GM23338 (cell line): ENCODE data around the gene OXT. TPM values are rescaled to one million over a fixed set of nuclear protein-coding genes. Genes with fewer than 3 reads are reported as not detected.

Experiments
- ATAC-seq: fragments of 200-7000 bp; cut with Tn5 transposase; 3 replicates; pipeline ENCODE4 v1.9.1; 2020
- DNase-seq: peaks from one replicate; pipeline ENCODE4 v3.0.0-alpha.2; 2015; ENCODE audit warnings: low spot score
- H2AFZ ChIP-seq: fragments of 200-600 bp; sonication (generic); 2 replicates; pipeline ENCODE4 v1.8.0; 2016; ENCODE audit warnings: antibody characterized with exemption, mild to moderate bottlenecking, moderate library complexity
- H3F3A ChIP-seq: fragments of 200-600 bp; sonication (generic); replicated peaks from 2 replicates; pipeline ENCODE4 v1.8.0; 2017; ENCODE audit warnings: antibody characterized with exemption, mixed run types, low read depth
- H3K27ac ChIP-seq: fragments of 200-600 bp; sonication (generic); 2 replicates; pipeline ENCODE4 v1.6.1; 2016; ENCODE audit warnings: low read depth
- H3K27me3 ChIP-seq: fragments of 200-600 bp; sonication (generic); 2 replicates; pipeline ENCODE4 v1.8.0; 2016; ENCODE audit warnings: mild to moderate bottlenecking, mixed run types, moderate library complexity; ENCODE audit not compliant: insufficient read depth
- H3K36me3 ChIP-seq: fragments of 200-600 bp; sonication (generic); 2 replicates; pipeline ENCODE4 v1.8.0; 2016; ENCODE audit warnings: mild to moderate bottlenecking; ENCODE audit not compliant: insufficient read depth
- H3K4me1 ChIP-seq: fragments of 200-600 bp; sonication (generic); 2 replicates; pipeline ENCODE4 v1.8.0; 2016; ENCODE audit warnings: mild to moderate bottlenecking, moderate library complexity; ENCODE audit not compliant: insufficient read depth
- H3K4me2 ChIP-seq: fragments of 200-600 bp; sonication (generic); 2 replicates; pipeline ENCODE4 v1.7.1; 2017; ENCODE audit warnings: mixed run types
- H3K4me3 ChIP-seq: fragments of 200-600 bp; sonication (generic); 2 replicates; pipeline ENCODE4 v1.6.1; 2016; ENCODE audit warnings: mixed run types
- H3K79me2 ChIP-seq: fragments of 200-600 bp; sonication (generic); replicated peaks from 2 replicates; pipeline ENCODE4 v1.8.0; 2017; ENCODE audit warnings: mild to moderate bottlenecking; ENCODE audit not compliant: insufficient read depth
- H3K9me2 ChIP-seq: fragments of 200-600 bp; sonication (generic); 2 replicates; pipeline ENCODE4 v1.8.0; 2017; ENCODE audit not compliant: insufficient read depth
- H4K20me1 ChIP-seq: fragments of 200-600 bp; sonication (generic); replicated peaks from 2 replicates; pipeline ENCODE4 v1.8.0; 2017; ENCODE audit warnings: mild to moderate bottlenecking; ENCODE audit not compliant: insufficient read depth
- H3K27ac Mint-ChIP-seq: 2 replicates; pipeline ENCODE4 v1.8.0; 2020; ENCODE audit warnings: inconsistent platforms, mild to moderate bottlenecking, moderate library complexity, mixed read lengths
- H3K27me3 Mint-ChIP-seq: 3 replicates; pipeline ENCODE4 v1.8.0; 2022; ENCODE audit warnings: low read depth, mild to moderate bottlenecking, moderate library complexity, mixed read lengths, inconsistent platforms; ENCODE audit not compliant: insufficient read depth, poor library complexity
- H3K36me3 Mint-ChIP-seq: 3 replicates; pipeline ENCODE4 v1.8.0; 2021; ENCODE audit warnings: low read depth, mild to moderate bottlenecking, inconsistent platforms, moderate library complexity, mixed read lengths
- H3K4me1 Mint-ChIP-seq: 3 replicates; pipeline ENCODE4 v1.8.0; 2020; ENCODE audit warnings: mild to moderate bottlenecking, inconsistent platforms, mixed read lengths
- H3K4me3 Mint-ChIP-seq: 3 replicates; pipeline ENCODE4 v1.8.0; 2021; ENCODE audit warnings: moderate library complexity, mild to moderate bottlenecking, inconsistent platforms, mixed read lengths
- H3K9me3 Mint-ChIP-seq: 3 replicates; pipeline ENCODE4 v1.8.0; 2020; ENCODE audit warnings: moderate library complexity, mild to moderate bottlenecking, inconsistent platforms, mixed read lengths
- CREB1 ChIP-seq: fragments of 250-450 bp; sonication (Bioruptor Pico); IDR thresholded peaks from 2 replicates; pipeline ENCODE4 v1.5.0; 2020; ENCODE audit warnings: low read depth, mild to moderate bottlenecking, moderate library complexity
- EZH2 ChIP-seq: fragments of 200-600 bp; sonication (generic); IDR thresholded peaks from one replicate; pipeline ENCODE4 v1.8.0; 2017; ENCODE audit warnings: antibody characterized with exemption, mild to moderate bottlenecking, low read depth; ENCODE audit not compliant: unreplicated experiment
- EZH2phosphoT487 ChIP-seq: fragments of 200-600 bp; sonication (generic); IDR thresholded peaks from one replicate; pipeline ENCODE4 v1.8.1; 2018; ENCODE audit warnings: antibody characterized with exemption; ENCODE audit not compliant: unreplicated experiment
- JUNB ChIP-seq: IDR thresholded peaks from one replicate; pipeline ENCODE4 v1.6.1; 2016; ENCODE audit warnings: antibody characterized with exemption; ENCODE audit not compliant: unreplicated experiment
- NANOG ChIP-seq: IDR thresholded peaks from 2 replicates; pipeline ENCODE4 v1.6.1; 2016; ENCODE audit warnings: antibody characterized with exemption, borderline replicate concordance
- STAT1 ChIP-seq: IDR thresholded peaks from one replicate; pipeline ENCODE4 v1.6.1; 2016; ENCODE audit warnings: antibody characterized with exemption; ENCODE audit not compliant: unreplicated experiment
- ZNF114 ChIP-seq: fragments of 250-450 bp; sonication (Bioruptor Pico); IDR thresholded peaks from 2 replicates; pipeline ENCODE4 v1.5.0; 2020; ENCODE audit warnings: mild to moderate bottlenecking, moderate library complexity
- ZNF331 ChIP-seq: fragments of 250-450 bp; sonication (Bioruptor Pico); IDR thresholded peaks from 2 replicates; pipeline ENCODE4 v1.5.0; 2020; ENCODE audit warnings: low read depth, mild to moderate bottlenecking, moderate library complexity
- polyA plus RNA-seq: library from polyadenylated mRNA; unstranded; fragments of >200 nt; fragmentation: Nextera tagmentation; extraction: Ambion mirVana; gene quantifications from 2 replicates; pipeline ENCODE4 v1.2.1, GENCODE V29; 2016
- total RNA-seq: library from RNA; depleted of rRNA; stranded (reverse); fragments of >200 nt; shearing (Covaris generic); gene quantifications from 2 replicates; pipeline ENCODE4 v1.2.3, GENCODE V29; 2014
- TF ChIP-seq, protein P1 (sequence below): IDR thresholded peaks from one replicate; pipeline ENCODE4 v1.6.1; 2018; ENCODE audit warnings: antibody characterized with exemption; ENCODE audit not compliant: unreplicated experiment

Gene OXT
- total and polyA plus RNA-seq, 2 experiments from 2014 or later, result 1.5 TPM; not detected in 1

- TF ChIP-seq EZH2 (no peak), EZH2phosphoT487 (no peak), ZNF114 (CRISPR knock-in tag) (no peak)
Observed at GRCh38 chr20:3038454-3038853, 33.0 kb upstream of the OXT start (continued).

- Histone ChIP-seq H3K4me2 (no peak overlapping the region), H3K4me3 (no peak overlapping the region), H2AFZ (no peak overlapping the region), H3K79me2 (no peaks in the 10 kb centered on the region), H3K27me3 (no peaks in the 10 kb centered on the region), H3K36me3 (peaks cover 3% of the 10 kb centered on the region; the same call in 1 of the 2 replicates), H4K20me1 (0 out of 2 replicates have a peak, but pooled peaks cover 3% of the 10 kb centered on the region), H3K27ac (no peak overlapping the region), H3F3A (no peaks in the 10 kb centered on the region), H3K9me2 (peaks cover 4% of the 10 kb centered on the region; the same call in 1 of the 2 replicates), H3K4me1 (peaks cover 17% of the 10 kb centered on the region)
- Mint-ChIP-seq H3K4me3 (no peak overlapping the region), H3K9me3 (no peaks in the 10 kb centered on the region; the same call in 2 of the 3 replicates), H3K4me1 (peaks cover 14% of the 10 kb centered on the region), H3K27ac (no peak overlapping the region), H3K36me3 (peaks cover 51% of the 10 kb centered on the region), H3K27me3 (peaks cover 16% of the 10 kb centered on the region)
- DNase-seq, result no peak
- TF ChIP-seq, protein P1, sequence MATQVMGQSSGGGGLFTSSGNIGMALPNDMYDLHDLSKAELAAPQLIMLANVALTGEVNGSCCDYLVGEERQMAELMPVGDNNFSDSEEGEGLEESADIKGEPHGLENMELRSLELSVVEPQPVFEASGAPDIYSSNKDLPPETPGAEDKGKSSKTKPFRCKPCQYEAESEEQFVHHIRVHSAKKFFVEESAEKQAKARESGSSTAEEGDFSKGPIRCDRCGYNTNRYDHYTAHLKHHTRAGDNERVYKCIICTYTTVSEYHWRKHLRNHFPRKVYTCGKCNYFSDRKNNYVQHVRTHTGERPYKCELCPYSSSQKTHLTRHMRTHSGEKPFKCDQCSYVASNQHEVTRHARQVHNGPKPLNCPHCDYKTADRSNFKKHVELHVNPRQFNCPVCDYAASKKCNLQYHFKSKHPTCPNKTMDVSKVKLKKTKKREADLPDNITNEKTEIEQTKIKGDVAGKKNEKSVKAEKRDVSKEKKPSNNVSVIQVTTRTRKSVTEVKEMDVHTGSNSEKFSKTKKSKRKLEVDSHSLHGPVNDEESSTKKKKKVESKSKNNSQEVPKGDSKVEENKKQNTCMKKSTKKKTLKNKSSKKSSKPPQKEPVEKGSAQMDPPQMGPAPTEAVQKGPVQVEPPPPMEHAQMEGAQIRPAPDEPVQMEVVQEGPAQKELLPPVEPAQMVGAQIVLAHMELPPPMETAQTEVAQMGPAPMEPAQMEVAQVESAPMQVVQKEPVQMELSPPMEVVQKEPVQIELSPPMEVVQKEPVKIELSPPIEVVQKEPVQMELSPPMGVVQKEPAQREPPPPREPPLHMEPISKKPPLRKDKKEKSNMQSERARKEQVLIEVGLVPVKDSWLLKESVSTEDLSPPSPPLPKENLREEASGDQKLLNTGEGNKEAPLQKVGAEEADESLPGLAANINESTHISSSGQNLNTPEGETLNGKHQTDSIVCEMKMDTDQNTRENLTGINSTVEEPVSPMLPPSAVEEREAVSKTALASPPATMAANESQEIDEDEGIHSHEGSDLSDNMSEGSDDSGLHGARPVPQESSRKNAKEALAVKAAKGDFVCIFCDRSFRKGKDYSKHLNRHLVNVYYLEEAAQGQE, result no peak
- no peak for TF ChIP-seq CREB1 (CRISPR knock-in tag)
- no peak for TF ChIP-seq EZH2
- TF ChIP-seq ZNF331, result no peak
- no peak for ATAC-seq
Observed at GRCh38 chr20:3039426-3039825, 32.0 kb upstream of the OXT start.

DNA sequence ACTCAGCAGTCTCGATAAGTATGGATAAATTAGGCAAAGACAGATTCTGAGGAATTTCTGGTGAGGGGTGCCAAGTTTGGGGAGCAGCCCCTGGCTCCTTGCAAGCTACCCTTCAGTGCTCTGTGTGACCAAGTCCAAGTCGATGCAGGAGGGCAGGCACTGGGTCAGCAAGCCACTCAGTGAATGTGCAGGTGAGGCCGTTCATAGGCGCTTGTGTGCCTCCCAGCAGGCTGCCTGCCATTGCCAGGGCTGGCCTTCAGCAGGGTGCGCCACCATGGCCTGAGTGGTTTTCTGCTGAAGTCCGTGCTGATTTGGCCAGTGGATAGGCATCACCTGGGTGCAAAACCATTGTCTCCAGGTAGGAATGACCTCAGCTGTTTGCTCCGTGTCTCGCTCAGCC is 31.3 kb upstream of the OXT start:
- Histone ChIP-seq H3F3A (no peaks in the 10 kb centered on the region), H3K9me2 (peaks cover 4% of the 10 kb centered on the region; the same call in 1 of the 2 replicates), H4K20me1 (no peaks in the 10 kb centered on the region), H3K4me2 (no peak overlapping the region), H3K36me3 (peaks cover 3% of the 10 kb centered on the region; the same call in 1 of the 2 replicates), H3K27me3 (no peaks in the 10 kb centered on the region), H3K79me2 (no peaks in the 10 kb centered on the region), H2AFZ (no peak overlapping the region), H3K27ac (no peak overlapping the region), H3K4me3 (no peak overlapping the region), H3K4me1 (peaks cover 21% of the 10 kb centered on the region)
- ATAC-seq (no peak), DNase-seq (no peak)
- Mint-ChIP-seq H3K27ac (no peak overlapping the region), H3K9me3 (no peaks in the 10 kb centered on the region; the same call in 2 of the 3 replicates), H3K4me1 (peaks cover 17% of the 10 kb centered on the region), H3K4me3 (no peak overlapping the region), H3K36me3 (peaks cover 49% of the 10 kb centered on the region), H3K27me3 (peaks cover 14% of the 10 kb centered on the region)
- TF ChIP-seq ZNF331 (no peak), EZH2phosphoT487 (no peak), CREB1 (CRISPR knock-in tag) (no peak), NANOG (no peak), JUNB (no peak), STAT1 (no peak)
